GM19397 (cell line): ENCODE data around the gene CD14.
"Not testable (repeated sequence)": the region's sequence is repeated elsewhere in the genome, so short reads cannot be mapped to it uniquely, and the experiment has no call there.

Experiments used
- ATAC-seq: cut with Tn5 transposase; IDR thresholded peaks from one replicate; pipeline ENCODE4 v1.9.1; 2021; ENCODE audit warnings: mild to moderate bottlenecking, moderate library complexity; ENCODE audit not compliant: unreplicated experiment

The CD14 gene

GRCh38 chr5:140633021-140633471, at the start of gene CD14:
Gene CD14, minus strand, starts transcription at chr5:140633175. Its CDS starts 104 bp downstream, at chr5:140633071.
- no peak for ATAC-seq

GRCh38 chr5:140678993-140679392, 46.0 kb upstream of the CD14 start:
- ATAC-seq: no peak

- no peak for ATAC-seq
Measured at GRCh38 chr5:140677947-140678346, 45.0 kb upstream of the CD14 start.

- ATAC-seq: no peak
Measured at GRCh38 chr5:140674629-140675028, 41.7 kb upstream of the CD14 start.

GRCh38 chr5:140674211-140674610, 41.2 kb upstream of the CD14 start:
- no peak for ATAC-seq

- ATAC-seq: no peak
Measured at GRCh38 chr5:140673187-140673976, 40.4 kb upstream of the CD14 start, which contains the start of gene DND1. Gene DND1, minus strand, starts transcription at chr5:140673576. Its CDS starts 34 bp downstream, at chr5:140673542.

- no peak for ATAC-seq
Measured at GRCh38 chr5:140672455-140673186, 39.6 kb upstream of the CD14 start.

- no peak for ATAC-seq
Measured at GRCh38 chr5:140671472-140672125, 38.6 kb upstream of the CD14 start.

- not testable (repeated sequence) for ATAC-seq
Measured at GRCh38 chr5:140671035-140671434, 38.1 kb upstream of the CD14 start.

GRCh38 chr5:140664359-140665119, 31.6 kb upstream of the CD14 start, which contains the start of gene WDR55:
Gene WDR55, plus strand, starts transcription at chr5:140664904. Its CDS starts 9 bp downstream, at chr5:140664913.
- ATAC-seq: peak; percentile 97

GRCh38 chr5:140664030-140664358, 31.0 kb upstream of the CD14 start:
- ATAC-seq: no peak

- ATAC-seq: not testable (repeated sequence)
Measured at GRCh38 chr5:140660371-140660770, 27.4 kb upstream of the CD14 start.

GRCh38 chr5:140658870-140659269, 25.9 kb upstream of the CD14 start:
- no peak for ATAC-seq

- peak; percentile 42 for ATAC-seq
Measured at GRCh38 chr5:140647042-140647419, 14.1 kb upstream of the CD14 start.

- ATAC-seq: no peak
Measured at GRCh38 chr5:140642718-140643117, 9.7 kb upstream of the CD14 start.

GRCh38 chr5:140641716-140642115, 8.7 kb upstream of the CD14 start:
- ATAC-seq: no peak

- ATAC-seq: peak; percentile 97
Measured at GRCh38 chr5:140639148-140639981, 6.4 kb upstream of the CD14 start, which contains the start of gene TMCO6. Gene TMCO6, plus strand, starts transcription at chr5:140639451. Its CDS starts 77 bp downstream, at chr5:140639528.

- not testable (repeated sequence) for ATAC-seq
Measured at GRCh38 chr5:140638898-140639147, 5.8 kb upstream of the CD14 start.

GRCh38 chr5:140637371-140638100, 4.6 kb upstream of the CD14 start:
- ATAC-seq: no peak
